NCI-H1930 (cell line): Measurements from ENCODE around the gene PTPN12.
"Not testable (repeated sequence)": the region's sequence is repeated elsewhere in the genome, so short reads cannot be mapped to it uniquely, and the experiment has no call there.

Source experiments
- DNase-seq, 2 experiments: peaks; one replicate each; lab custom pipeline; 2025; lab: John Stamatoyannopoulos, UW

Gene PTPN12

GRCh38 chr7:77580762-77581350 lies 43.8 kb downstream of the PTPN12 start:
- no peak for DNase-seq

GRCh38 chr7:77587272-77587671 lies 50.2 kb downstream of the PTPN12 start:
- no peak for DNase-seq

GRCh38 chr7:77600952-77601351 lies 63.9 kb downstream of the PTPN12 start:
- DNase-seq = no peak

GRCh38 chr7:77606562-77606961 lies 69.5 kb downstream of the PTPN12 start:
- no peak for DNase-seq

- DNase-seq = no peak
Observed at GRCh38 chr7:77619314-77619713, 82.2 kb downstream of the PTPN12 start.

GRCh38 chr7:77626586-77627308 lies 89.7 kb downstream of the PTPN12 start:
- DNase-seq = peak in 1 of 2 experiments; percentile 69

GRCh38 chr7:77627309-77627676 lies 90.2 kb downstream of the PTPN12 start:
- DNase-seq = no peak

GRCh38 chr7:77629797-77630196 lies 92.7 kb downstream of the PTPN12 start:
- no peak for DNase-seq

GRCh38 chr7:77631820-77632219 lies 94.7 kb downstream of the PTPN12 start:
- DNase-seq = no peak

- no peak for DNase-seq
Observed at GRCh38 chr7:77644774-77645173, 107.7 kb downstream of the PTPN12 start.

GRCh38 chr7:77648742-77649338 lies 111.7 kb downstream of the PTPN12 start:
- no peak for DNase-seq

GRCh38 chr7:77649716-77650349 lies 112.7 kb downstream of the PTPN12 start:
- DNase-seq = no peak

GRCh38 chr7:77651575-77652162 lies 114.6 kb downstream of the PTPN12 start:
- peak; percentile 29 to 31 for DNase-seq

- DNase-seq = not testable (repeated sequence)
Observed at GRCh38 chr7:77652826-77653225, 115.7 kb downstream of the PTPN12 start.

- no peak for DNase-seq
Observed at GRCh38 chr7:77653572-77653971, 116.5 kb downstream of the PTPN12 start.

GRCh38 chr7:77655356-77655755 lies 118.3 kb downstream of the PTPN12 start:
- DNase-seq = no peak

- DNase-seq = no peak
Observed at GRCh38 chr7:77655836-77656455, 118.9 kb downstream of the PTPN12 start.

GRCh38 chr7:77657427-77658224 lies 120.5 kb downstream of the PTPN12 start:
- DNase-seq = peak; percentile 51 to 68

GRCh38 chr7:77658928-77659327 lies 121.8 kb downstream of the PTPN12 start:
- no peak for DNase-seq

- no peak for DNase-seq
Observed at GRCh38 chr7:77661816-77662215, 124.7 kb downstream of the PTPN12 start.

- no peak for DNase-seq
Observed at GRCh38 chr7:77662869-77663268, 125.8 kb downstream of the PTPN12 start.
